HepG2 (cell line): ENCODE data around the gene CHRNA7. TPM values are rescaled to one million over a fixed set of nuclear protein-coding genes. Genes with fewer than 3 reads are reported as not detected.
A peak's percentile ranks its signal among the peaks of the same experiment; 100 is the strongest.

Experiments
- ATAC-seq: fragments of 200-7000 bp; cut with Tn5 transposase; 3 replicates; pipeline ENCODE4 v1.9.1; 2020; ENCODE audit warnings: mild to moderate bottlenecking, moderate library complexity
- BruUV-seq: library from RNA; stranded (reverse); fragments of 400-500 nt; replicated peaks from 2 replicates; lab custom pipeline; 2021; lab: Mats Ljungman, UMichigan
- CTCF ChIA-PET: fragments of 300-600 bp; formaldehyde crosslinking; extraction: SDS; loops from one replicate; lab custom pipeline; 2021; ENCODE audit warnings: low total read pairs, inconsistent platforms, low intra/inter-chr PET ratio; lab: Yijun Ruan, JAX
- POLR2A ChIA-PET: fragments of 350-600 bp; sonication (Branson Sonifier 250); formaldehyde crosslinking; loops from one replicate; lab custom pipeline; 2020; ENCODE audit warnings: antibody characterized with exemption, inconsistent platforms; lab: Yijun Ruan, JAX
- DNase-seq: peaks from one replicate; pipeline ENCODE4 v3.0.0-alpha.2; 2015; ENCODE audit warnings: low spot score
- FAIRE-seq: peaks from 3 replicates; lab custom pipeline; 2011; peaks lifted over from hg19 to GRCh38; lab: Jason Lieb, UNC
- H2AFZ ChIP-seq: one replicate; pipeline ENCODE4 v1.6.1; 2011; ENCODE audit warnings: low read length, inconsistent platforms
- H3K27ac ChIP-seq: fragments of 300-600 bp; 3 replicates; pipeline ENCODE4 v1.8.0; 2011; ENCODE audit warnings: mixed run types, mild to moderate bottlenecking, mixed read lengths, low read length, inconsistent platforms; ENCODE audit not compliant: insufficient read depth; ENCODE audit errors: extremely low read length
- H3K27me3 ChIP-seq, 2 experiments: fragments of 200-600 bp in 1 of 2; 2 replicates in 1 of 2; 3 replicates in 1 of 2; pipeline versions ENCODE4 v1.6.0 to v1.8.0; 2011; ENCODE audit warnings: low read length in 2 of 2, mild to moderate bottlenecking in 2 of 2, moderate library complexity in 2 of 2, inconsistent platforms in 1 of 2; ENCODE audit not compliant: insufficient read depth in 2 of 2, control insufficient read depth in 1 of 2
- H3K36me3 ChIP-seq, 2 experiments: fragments of 200-600 bp in 1 of 2; replicated peaks in 1 of 2; 2 replicates in 1 of 2; 3 replicates in 1 of 2; pipeline versions ENCODE4 v1.5.1 to v1.8.0; 2011; ENCODE audit warnings: low read length in 2 of 2, inconsistent platforms in 1 of 2; ENCODE audit not compliant: insufficient read depth in 2 of 2, control insufficient read depth in 1 of 2
- H3K4me1 ChIP-seq: 2 replicates; pipeline ENCODE4 v1.5.1; 2012; ENCODE audit warnings: low read length, inconsistent platforms; ENCODE audit not compliant: insufficient read depth
- H3K4me2 ChIP-seq: 2 replicates; pipeline ENCODE4 v1.6.0; 2011; ENCODE audit warnings: low read depth, low read length, inconsistent platforms
- H3K4me3 ChIP-seq, 3 experiments: fragments of 200-600 bp in 1 of 3; sonication (generic), shearing (Covaris generic) in 1 of 3; replicated peaks in 1 of 3; 2 replicates each; pipeline ENCODE4 v1.5.1; 2011 to 2016; ENCODE audit warnings: low read length in 3 of 3, inconsistent platforms in 2 of 3, low read depth in 2 of 3, mild to moderate bottlenecking in 2 of 3, control low read depth in 1 of 3, mixed read lengths in 1 of 3; ENCODE audit not compliant: insufficient read depth in 1 of 3
- H3K79me2 ChIP-seq: one replicate; pipeline ENCODE4 v1.6.1; 2011; ENCODE audit warnings: low read length, inconsistent platforms; ENCODE audit not compliant: insufficient read depth
- H3K9ac ChIP-seq: 2 replicates; pipeline ENCODE4 v1.6.0; 2011; ENCODE audit warnings: mild to moderate bottlenecking, low read depth, low read length, inconsistent platforms; ENCODE audit not compliant: insufficient read depth
- H3K9me3 ChIP-seq: 2 replicates; pipeline ENCODE4 v1.5.1; 2012; ENCODE audit warnings: mild to moderate bottlenecking, low read length
- H4K20me1 ChIP-seq: 2 replicates; pipeline ENCODE4 v1.6.0; 2011; ENCODE audit warnings: inconsistent platforms, mild to moderate bottlenecking, low read length, moderate library complexity; ENCODE audit not compliant: insufficient read depth
- ATM ChIP-seq: fragments of 450-650 bp; IDR thresholded peaks from 2 replicates; pipeline ENCODE4 v1.7.1; 2017; ENCODE audit warnings: mild to moderate bottlenecking, borderline replicate concordance
- CHCHD3 ChIP-seq: sonication (generic); formaldehyde crosslinking; IDR thresholded peaks from 2 replicates; pipeline ENCODE4 v1.8.0; 2022; ENCODE audit warnings: mild to moderate bottlenecking, missing genetic modification reagents, moderate library complexity
- MLLT10 ChIP-seq: sonication (generic); formaldehyde crosslinking; IDR thresholded peaks from 2 replicates; pipeline ENCODE4 v1.4.0; 2020; ENCODE audit warnings: missing genetic modification reagents
- SMARCC2 ChIP-seq: fragments of 450-650 bp; IDR thresholded peaks from 2 replicates; pipeline ENCODE4 v1.6.1; 2017; ENCODE audit warnings: antibody characterized with exemption, mild to moderate bottlenecking
- SOX5 ChIP-seq: IDR thresholded peaks from 2 replicates; pipeline ENCODE4 v1.6.1; 2016; ENCODE audit warnings: borderline replicate concordance
- ZFP1 ChIP-seq: IDR thresholded peaks from 2 replicates; pipeline ENCODE4 v1.6.1; 2016
- ZNF543 ChIP-seq: sonication (generic); formaldehyde crosslinking; IDR thresholded peaks from 2 replicates; pipeline ENCODE4 v1.4.0; 2020; ENCODE audit warnings: mild to moderate bottlenecking, missing genetic modification reagents
- ZNF768 ChIP-seq: sonication (generic); formaldehyde crosslinking; IDR thresholded peaks from 2 replicates; pipeline ENCODE4 v1.4.0; 2020; ENCODE audit warnings: missing genetic modification reagents
- WGBS: methylation state at CpG from one replicate; pipeline ENCODE4 v1.1.6; 2017; ENCODE audit warnings: low lambda C conversion rate; 5-methylcytosine and 5-hydroxymethylcytosine counted together
- in situ Hi-C: cut with HindIII; loops from 2 replicates; pipeline ENCODE4 v1.10.0; 2017; ENCODE audit warnings: low pct_unique_long_range_greater_than_20kb; ENCODE audit not compliant: extremely low pct_ligation_motif_present
- intact Hi-C: fragments of 100-400 bp; cut with micrococcal nuclease; formaldehyde crosslinking; loops from one replicate; pipeline ENCODE4 v1.10.0; 2022; ENCODE audit not compliant: unreplicated experiment
- polyA plus RNA-seq, 8 experiments: library from polyadenylated mRNA; depleted of rRNA in 3 of 8; stranded (reverse) in 7 of 8; unstranded in 1 of 8; fragments of >200 nt; fragmentation: Illumina TruSeq in 4 of 8; extraction: Trizol in 4 of 8; gene quantifications; 2 replicates each; pipeline versions ENCODE4 v1.2.1 to v1.2.3, GENCODE V29; 2011 to 2016; ENCODE audit warnings: low read depth in 4 of 8, missing spikeins in 1 of 8, mixed read lengths in 1 of 8; ENCODE audit not compliant: insufficient read depth in 1 of 8
- total RNA-seq, 5 experiments: library from RNA; depleted of rRNA; stranded (reverse); fragments of >200 nt; fragmentation: Illumina TruSeq; extraction: Trizol; gene quantifications; 2 replicates each; pipeline ENCODE4 v1.2.3, GENCODE V29; 2016; ENCODE audit warnings: low read depth in 1 of 5
- TF ChIP-seq, protein P1 (sequence below): sonication (generic); formaldehyde crosslinking; IDR thresholded peaks from 2 replicates; pipeline ENCODE4 v1.5.0; 2020; ENCODE audit warnings: missing genetic modification reagents
- TF ChIP-seq, protein P2 (sequence below): IDR thresholded peaks from 2 replicates; pipeline ENCODE4 v1.6.1; 2016; ENCODE audit warnings: low read depth

The CHRNA7 gene
- total and polyA plus RNA-seq, 2 of the 13 experiments (the other 11 are each of a cell fraction or from before 2014, with no cell fraction given): 1.3 to 1.4 TPM

DNA sequence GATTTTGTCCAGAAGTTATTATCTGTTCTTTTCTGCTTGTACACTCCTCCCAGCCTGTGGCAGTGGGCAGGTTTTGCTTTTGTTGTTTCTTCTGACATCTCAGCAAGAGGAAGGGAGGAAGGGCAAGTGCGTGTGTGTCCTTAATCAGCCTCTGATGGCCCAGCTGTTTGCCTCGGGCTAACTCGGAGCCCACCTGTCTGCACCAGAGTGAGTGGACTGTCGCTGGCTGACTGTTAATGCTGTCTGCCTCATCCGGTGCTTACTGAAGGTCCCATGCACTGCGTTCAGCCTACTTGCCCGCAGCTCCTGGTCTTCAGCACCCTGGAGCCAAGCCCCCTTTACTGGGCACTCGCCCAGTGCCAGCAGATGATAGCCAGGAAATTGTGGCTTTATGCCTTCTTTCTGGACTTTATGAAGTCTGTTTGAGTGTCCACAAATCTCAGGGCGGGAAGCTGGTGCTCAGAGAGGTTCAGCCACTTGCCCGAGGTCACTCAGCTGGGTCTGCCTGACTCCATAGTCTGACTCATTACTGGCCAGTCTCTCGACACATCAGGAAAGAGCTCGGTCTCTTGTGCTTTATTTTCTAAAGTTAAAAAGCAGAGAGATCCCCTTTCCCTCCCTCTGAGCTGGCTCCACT is 89.5 kb downstream of the CHRNA7 start:
- FAIRE-seq (no peak), DNase-seq (no peak), ATAC-seq (no peak)
- Histone ChIP-seq H2AFZ (no peak overlapping the region), H3K4me2 (no peak overlapping the region), H3K4me3 (no peak overlapping the region), H3K4me1 (no peaks in the 10 kb centered on the region), H3K36me3 (no peaks in the 10 kb centered on the region), H3K9ac (no peak overlapping the region), H3K27ac (no peak overlapping the region), H3K27me3 (peaks cover 0 to 4% of the 10 kb centered on the region in 2 experiments; a peak in 2 of 5 replicates), H3K9me3 (no peaks in the 10 kb centered on the region), H4K20me1 (no peaks in the 10 kb centered on the region), H3K79me2 (no peaks in the 10 kb centered on the region)
- BruUV-seq: no TSS peak
- intact Hi-C loops (no loop called here), in situ Hi-C loops (no loop called here)
- TF ChIP-seq ZNF768 (CRISPR knock-in tag): peak; percentile 59
- TF ChIP-seq SOX5 (CRISPR knock-in tag): no peak
- TF ChIP-seq CHCHD3 (CRISPR knock-in tag): no peak
- 19% methylated on average over 8 of the region's 12 CpGs for WGBS
- CTCF ChIA-PET: no interaction called here
- POLR2A ChIA-PET: no interaction called here

DNA sequence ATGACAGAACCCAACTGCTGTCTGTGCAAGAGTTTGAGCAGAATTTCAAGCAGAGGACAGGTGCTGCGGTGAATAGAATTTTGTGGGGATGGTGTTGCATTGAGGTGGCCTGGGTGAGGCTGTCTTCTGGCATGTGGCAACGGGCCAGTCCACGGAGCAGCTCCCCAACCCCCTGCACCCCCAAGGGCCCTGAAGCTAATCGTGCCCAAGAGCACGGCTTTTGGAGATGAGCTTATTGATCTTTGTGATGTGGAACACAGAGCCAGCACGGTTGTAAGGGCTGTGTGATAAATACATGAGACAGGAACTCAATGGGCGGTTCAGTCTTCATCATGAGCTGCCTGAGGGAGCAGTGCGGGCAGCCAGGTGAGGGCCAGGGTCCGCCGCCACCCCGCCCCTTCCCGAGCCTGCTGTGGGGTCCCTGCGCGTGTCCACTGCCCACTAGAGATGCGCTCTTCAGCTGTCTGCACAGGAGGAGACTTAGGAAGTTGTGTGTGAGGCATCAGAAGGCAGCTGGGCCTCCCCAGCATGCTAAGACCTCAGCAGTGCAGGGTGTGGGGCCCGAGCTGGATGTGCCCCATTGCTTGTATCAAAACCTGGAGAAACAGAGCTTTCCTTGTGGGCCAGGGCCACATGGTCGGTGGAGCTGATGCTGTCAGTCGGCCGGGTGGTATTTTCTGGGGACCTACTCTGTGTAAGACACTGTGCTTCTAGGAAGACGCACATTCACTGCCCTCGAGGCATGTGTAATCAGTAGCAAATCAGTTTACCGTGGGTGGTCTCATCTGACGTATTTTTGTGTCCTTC is 90.5 kb downstream of the CHRNA7 start:
- no peak for ATAC-seq
- Histone ChIP-seq H3K27ac (no peak overlapping the region), H3K4me1 (no peaks in the 10 kb centered on the region), H2AFZ (no peak overlapping the region), H3K9ac (no peak overlapping the region), H3K4me3 (no peak overlapping the region), H3K27me3 (peaks cover 0 to 4% of the 10 kb centered on the region in 2 experiments; a peak in 1 of 5 replicates), H3K4me2 (no peak overlapping the region), H4K20me1 (no peaks in the 10 kb centered on the region), H3K36me3 (no peaks in the 10 kb centered on the region)
- no peak for FAIRE-seq
- POLR2A ChIA-PET: no interaction called here
- TF ChIP-seq ZNF543 (CRISPR knock-in tag) (no peak), ZFP1 (CRISPR knock-in tag) (no peak), SMARCC2 (no peak), ATM (no peak), MLLT10 (CRISPR knock-in tag) (no peak)
- TF ChIP-seq, protein P1, sequence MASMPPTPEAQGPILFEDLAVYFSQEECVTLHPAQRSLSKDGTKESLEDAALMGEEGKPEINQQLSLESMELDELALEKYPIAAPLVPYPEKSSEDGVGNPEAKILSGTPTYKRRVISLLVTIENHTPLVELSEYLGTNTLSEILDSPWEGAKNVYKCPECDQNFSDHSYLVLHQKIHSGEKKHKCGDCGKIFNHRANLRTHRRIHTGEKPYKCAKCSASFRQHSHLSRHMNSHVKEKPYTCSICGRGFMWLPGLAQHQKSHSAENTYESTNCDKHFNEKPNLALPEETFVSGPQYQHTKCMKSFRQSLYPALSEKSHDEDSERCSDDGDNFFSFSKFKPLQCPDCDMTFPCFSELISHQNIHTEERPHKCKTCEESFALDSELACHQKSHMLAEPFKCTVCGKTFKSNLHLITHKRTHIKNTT (CRISPR knock-in tag): no peak
- TF ChIP-seq, protein P2, sequence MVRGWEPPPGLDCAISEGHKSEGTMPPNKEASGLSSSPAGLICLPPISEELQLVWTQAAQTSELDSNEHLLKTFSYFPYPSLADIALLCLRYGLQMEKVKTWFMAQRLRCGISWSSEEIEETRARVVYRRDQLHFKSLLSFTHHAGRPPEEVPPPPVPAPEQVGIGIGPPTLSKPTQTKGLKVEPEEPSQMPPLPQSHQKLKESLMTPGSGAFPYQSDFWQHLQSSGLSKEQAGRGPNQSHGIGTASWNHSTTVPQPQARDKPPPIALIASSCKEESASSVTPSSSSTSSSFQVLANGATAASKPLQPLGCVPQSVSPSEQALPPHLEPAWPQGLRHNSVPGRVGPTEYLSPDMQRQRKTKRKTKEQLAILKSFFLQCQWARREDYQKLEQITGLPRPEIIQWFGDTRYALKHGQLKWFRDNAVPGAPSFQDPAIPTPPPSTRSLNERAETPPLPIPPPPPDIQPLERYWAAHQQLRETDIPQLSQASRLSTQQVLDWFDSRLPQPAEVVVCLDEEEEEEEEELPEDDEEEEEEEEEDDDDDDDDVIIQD (CRISPR knock-in tag): no peak
- TF ChIP-seq, all 625 proteins: peak for 0
- intact Hi-C loops (no loop called here), in situ Hi-C loops (no loop called here)
- no peak for DNase-seq
- Histone ChIP-seq H3K9me3 (no peaks in the 10 kb centered on the region), H3K79me2 (no peaks in the 10 kb centered on the region)
- no TSS peak for BruUV-seq
- CTCF ChIA-PET: no interaction called here
- WGBS: 56% methylated on average over 19 of the region's 23 CpGs
